Adipocyte (in vitro differentiated cells): ENCODE results near the gene UQCRH.
"Not testable (repeated sequence)": the region's sequence is repeated elsewhere in the genome, so short reads cannot be mapped to it uniquely, and the experiment has no call there.

Experiments
- DNase-seq: peaks from one replicate; pipeline ENCODE4 v3.0.0-alpha.2; 2015; ENCODE audit warnings: low read depth
- H3K27me3 ChIP-seq: replicated peaks from 2 replicates; pipeline ENCODE4 v1.7.0; 2013; ENCODE audit warnings: mild to moderate bottlenecking, low read length, moderate library complexity; ENCODE audit not compliant: control insufficient read depth, insufficient read depth
- H3K36me3 ChIP-seq: 2 replicates; pipeline ENCODE4 v1.7.0; 2013; ENCODE audit warnings: low read length, mild to moderate bottlenecking, moderate library complexity; ENCODE audit not compliant: control insufficient read depth, insufficient read depth, severe bottlenecking
- H3K4me1 ChIP-seq: 2 replicates; pipeline ENCODE4 v1.7.0; 2013; ENCODE audit warnings: mild to moderate bottlenecking, low read length, moderate library complexity; ENCODE audit not compliant: control insufficient read depth, insufficient read depth
- H3K4me3 ChIP-seq: 2 replicates; pipeline ENCODE4 v1.7.0; 2013; ENCODE audit warnings: mild to moderate bottlenecking, low read length, moderate library complexity
- H3K9ac ChIP-seq: 2 replicates; pipeline ENCODE4 v1.7.0; 2013; ENCODE audit warnings: mild to moderate bottlenecking, low read length, moderate library complexity
- H3K9me3 ChIP-seq: 2 replicates; pipeline ENCODE4 v1.7.0; 2013; ENCODE audit warnings: mild to moderate bottlenecking, low read length, moderate library complexity; ENCODE audit not compliant: control insufficient read depth

Gene UQCRH

DNA sequence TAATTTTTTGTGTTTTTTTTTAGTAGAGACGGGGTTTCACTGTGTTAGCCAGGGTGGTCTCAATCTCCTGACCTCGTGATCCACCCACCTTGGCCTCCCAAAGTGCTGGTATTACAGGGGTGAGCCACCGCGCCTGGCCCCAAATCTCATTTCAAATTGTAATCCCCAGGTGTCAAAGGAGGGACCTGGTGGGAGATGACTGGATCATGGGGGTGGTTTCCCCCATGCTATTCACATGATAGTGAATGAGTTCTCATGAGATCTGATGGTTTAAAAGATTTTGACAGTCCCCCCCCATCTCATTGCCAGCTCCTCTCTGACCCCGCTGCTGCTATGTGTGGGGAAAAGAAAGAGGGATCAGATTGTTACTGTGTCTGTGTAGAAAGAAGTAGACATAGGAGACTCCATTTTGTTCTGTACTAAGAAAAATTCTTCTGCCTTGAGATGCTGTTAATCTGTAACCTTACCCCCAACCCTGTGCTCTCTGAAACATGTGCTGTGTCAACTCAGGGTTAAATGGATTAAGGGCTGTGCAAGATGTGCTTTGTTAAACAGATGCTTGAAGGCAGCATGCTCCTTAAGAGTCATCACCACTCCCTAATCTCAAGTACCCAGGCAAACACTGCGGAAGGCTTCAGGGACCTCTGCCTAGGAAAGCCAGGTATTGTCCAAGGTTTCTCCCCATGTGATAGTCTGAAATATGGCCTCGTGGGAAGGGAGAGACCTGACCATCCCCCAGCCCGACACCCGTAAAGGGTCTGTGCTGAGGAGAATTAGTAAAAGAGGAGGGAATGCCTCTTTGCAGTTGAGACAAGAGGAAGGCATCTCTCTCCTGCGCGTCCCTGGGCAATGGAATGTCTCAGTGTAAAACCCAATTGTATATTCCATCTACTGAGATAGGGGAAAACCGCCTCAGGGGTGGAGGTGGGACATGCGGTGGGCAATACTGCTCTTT lies 16.7 kb downstream of the UQCRH start:
- DNase-seq, H3K9ac ChIP-seq, H3K9me3 ChIP-seq, H3K4me3 ChIP-seq, H3K4me1 ChIP-seq, H3K27me3 ChIP-seq: not testable (repeated sequence)
- H3K36me3 ChIP-seq = peaks cover 18% of the 10 kb centered on the region

DNA sequence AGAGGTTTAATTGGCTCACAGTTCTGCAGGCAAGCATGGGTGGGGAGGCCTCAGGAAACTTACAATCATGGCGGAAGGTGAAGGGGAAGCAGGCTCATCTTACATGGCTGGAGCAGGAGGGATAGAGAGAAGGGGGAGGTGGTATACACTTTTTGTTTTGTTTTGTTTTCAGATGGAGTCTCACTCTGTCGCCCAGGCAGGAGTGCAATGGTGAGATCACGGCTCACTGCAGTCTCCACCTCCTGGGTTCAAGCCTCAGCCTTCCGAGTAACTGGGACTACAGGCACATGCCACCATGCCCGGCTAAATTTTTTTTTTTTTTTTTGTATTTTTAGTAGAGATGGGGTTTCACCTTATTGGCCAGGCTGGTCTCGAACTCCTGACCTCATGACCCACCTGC lies 18.7 kb downstream of the UQCRH start:
- H3K4me3 ChIP-seq, DNase-seq, H3K4me1 ChIP-seq, H3K9ac ChIP-seq, H3K36me3 ChIP-seq, H3K9me3 ChIP-seq, H3K27me3 ChIP-seq: not testable (repeated sequence)

DNA sequence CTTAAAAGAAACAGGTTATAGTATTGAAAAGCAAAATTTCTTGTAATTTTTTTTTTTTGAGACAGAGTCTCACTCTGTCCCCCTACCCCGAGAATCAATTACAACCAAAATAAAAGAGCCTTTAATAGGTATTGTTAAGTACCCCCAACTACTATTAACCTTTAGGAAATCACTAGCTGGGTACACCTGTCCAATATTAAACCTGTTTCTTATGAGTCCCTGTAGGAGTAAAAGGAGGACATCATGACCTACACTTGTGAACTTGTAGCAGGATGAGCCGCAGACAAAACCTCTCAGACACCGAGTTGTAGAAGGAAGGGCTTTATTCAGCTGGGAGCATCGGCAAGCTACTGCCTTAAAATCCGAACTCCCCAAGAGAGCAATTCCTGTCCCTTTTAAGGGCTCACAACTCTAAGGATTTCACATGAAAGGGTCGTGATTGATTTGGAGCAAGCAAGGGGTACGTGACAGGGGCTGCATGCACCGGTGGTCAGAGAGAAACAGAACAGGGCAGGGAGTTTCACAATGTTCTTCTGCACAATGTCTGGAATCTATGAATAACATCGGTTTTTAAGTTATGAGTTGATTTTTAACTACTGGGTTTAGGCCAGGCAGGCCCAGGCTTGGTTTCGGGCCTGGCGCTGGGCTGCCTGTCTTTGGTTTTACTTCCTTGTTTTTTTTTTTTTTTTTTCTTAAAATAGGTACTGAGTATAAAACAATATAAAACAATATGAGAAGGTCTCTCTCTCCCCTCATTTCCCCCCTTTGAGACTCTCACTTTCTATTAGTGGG lies 22.0 kb downstream of the UQCRH start:
- H3K9ac ChIP-seq, H3K4me1 ChIP-seq, H3K9me3 ChIP-seq, H3K27me3 ChIP-seq, H3K36me3 ChIP-seq, H3K4me3 ChIP-seq, DNase-seq: not testable (repeated sequence)

DNA sequence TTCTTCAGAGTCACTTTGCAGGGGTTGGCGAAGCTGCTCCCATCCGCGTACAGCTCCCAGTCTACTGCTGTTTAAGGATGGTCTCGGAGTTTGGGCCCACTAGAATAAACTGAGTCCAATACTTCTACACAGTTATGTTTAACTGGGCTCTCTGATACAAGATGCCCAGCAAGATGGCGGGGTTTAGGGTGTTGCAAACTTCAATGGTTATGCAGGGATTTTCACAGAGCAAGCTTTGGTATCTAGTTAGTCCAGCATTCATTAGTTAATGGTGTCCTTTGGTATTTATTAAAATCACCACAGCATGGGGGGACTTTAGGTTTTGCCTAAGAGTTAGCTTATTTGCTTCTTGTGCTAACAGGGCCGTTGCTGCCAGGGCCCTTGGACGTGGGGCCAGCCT lies 24.7 kb downstream of the UQCRH start:
- H3K4me3 ChIP-seq, H3K9me3 ChIP-seq: not testable (repeated sequence)

DNA sequence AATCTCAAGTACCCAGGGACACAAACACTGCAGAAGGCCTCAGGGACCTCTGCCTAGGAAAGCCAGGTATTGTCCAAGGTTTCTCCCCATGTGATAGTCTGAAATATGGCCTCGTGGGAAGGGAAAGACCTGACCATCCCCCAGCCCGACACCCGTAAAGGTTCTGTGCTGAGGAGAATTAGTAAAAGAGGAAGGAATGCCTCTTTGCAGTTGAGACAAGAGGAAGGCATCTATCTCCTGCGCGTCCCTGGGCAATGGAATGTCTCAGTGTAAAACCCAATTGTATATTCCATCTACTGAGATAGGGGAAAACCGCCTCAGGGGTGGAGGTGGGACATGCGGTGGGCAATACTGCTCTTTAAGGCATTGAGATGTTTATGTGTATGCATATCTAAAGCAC lies 26.3 kb downstream of the UQCRH start:
- not testable (repeated sequence) for H3K4me1 ChIP-seq, H3K9me3 ChIP-seq, H3K4me3 ChIP-seq, DNase-seq, H3K9ac ChIP-seq, H3K36me3 ChIP-seq, H3K27me3 ChIP-seq

More for the DNA sequence above, 24.7 kb downstream of the UQCRH start:
- not testable (repeated sequence) for H3K9ac ChIP-seq, DNase-seq, H3K27me3 ChIP-seq, H3K4me1 ChIP-seq, H3K36me3 ChIP-seq

GRCh38 chr1:46330381-46330780 lies 26.9 kb downstream of the UQCRH start:
- not testable (repeated sequence) for H3K9me3 ChIP-seq, H3K4me3 ChIP-seq, DNase-seq, H3K27me3 ChIP-seq, H3K4me1 ChIP-seq, H3K36me3 ChIP-seq, H3K9ac ChIP-seq

DNA sequence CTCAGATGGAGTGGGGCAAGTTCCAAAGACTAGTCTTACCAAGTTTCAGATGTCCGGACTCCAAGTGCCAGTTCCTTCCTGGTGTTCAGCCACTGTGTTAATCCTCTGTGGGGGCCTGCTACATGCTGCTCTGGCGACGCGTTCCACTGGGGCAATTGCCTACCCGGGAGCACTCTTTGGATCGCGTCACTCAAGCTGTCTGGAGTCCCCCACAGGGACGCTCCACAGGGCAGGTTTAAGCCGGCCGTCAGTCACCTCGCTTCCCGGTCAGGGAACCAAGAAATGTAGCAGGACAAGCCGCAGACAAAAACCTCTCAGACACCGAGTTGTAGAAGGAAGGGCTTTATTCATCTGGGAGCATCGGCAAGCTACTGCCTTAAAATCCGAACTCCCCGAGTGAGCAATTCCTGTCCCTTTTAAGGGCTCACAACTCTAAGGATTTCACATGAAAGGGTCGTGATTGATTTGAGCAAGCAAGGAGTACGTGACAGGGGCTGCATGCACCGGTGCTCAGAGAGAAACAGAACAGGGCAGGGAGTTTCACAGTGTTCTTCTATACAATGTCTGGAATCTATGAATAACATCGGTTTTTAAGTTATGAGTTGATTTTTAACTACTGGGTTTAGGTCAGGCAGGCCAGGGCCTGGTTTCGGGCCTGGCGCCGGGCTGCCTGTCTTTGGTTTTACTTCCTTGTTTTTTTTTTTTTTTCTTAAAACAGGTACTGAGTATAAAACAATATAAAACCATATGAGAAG lies 28.5 kb downstream of the UQCRH start:
- not testable (repeated sequence) for H3K4me3 ChIP-seq, H3K9ac ChIP-seq, H3K9me3 ChIP-seq, H3K4me1 ChIP-seq, DNase-seq, H3K27me3 ChIP-seq, H3K36me3 ChIP-seq

- no peaks in the 10 kb centered on the region for H3K36me3 ChIP-seq
- H3K4me1 ChIP-seq = no peaks in the 10 kb centered on the region
- H3K27me3 ChIP-seq = no peaks in the 10 kb centered on the region
- no peak overlapping the region for H3K9ac ChIP-seq
- H3K9me3 ChIP-seq = no peaks in the 10 kb centered on the region
- DNase-seq = no peak
- no peak overlapping the region for H3K4me3 ChIP-seq
These were observed 30.0 kb downstream of the UQCRH start for GRCh38 chr1:46333300-46334029.

DNA sequence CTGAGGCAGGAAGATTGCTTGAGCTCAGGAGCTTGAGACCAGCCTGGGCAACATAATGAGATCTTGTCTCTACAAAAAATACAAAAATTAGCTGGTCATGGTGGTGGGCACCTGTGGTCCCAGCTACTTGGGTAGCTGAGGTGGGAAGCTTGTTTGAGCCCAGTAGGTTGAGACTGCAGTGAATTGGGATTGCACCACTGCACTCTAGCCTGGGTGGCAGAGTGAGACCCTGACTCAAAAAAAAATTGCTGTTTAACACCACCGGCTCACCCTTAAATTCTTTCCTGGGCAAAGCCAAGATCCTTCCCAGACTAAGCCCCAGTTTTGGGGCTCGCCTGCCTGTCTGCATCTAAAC lies 30.5 kb downstream of the UQCRH start:
- no peak for DNase-seq
- Histone ChIP-seq H3K9me3 (no peaks in the 10 kb centered on the region), H3K4me1 (no peaks in the 10 kb centered on the region), H3K4me3 (no peak overlapping the region), H3K9ac (no peak overlapping the region), H3K27me3 (no peaks in the 10 kb centered on the region), H3K36me3 (no peaks in the 10 kb centered on the region)

GRCh38 chr1:46335081-46335480 lies 31.6 kb downstream of the UQCRH start:
- no peak overlapping the region for H3K4me3 ChIP-seq

More at GRCh38 chr1:46335081-46335480, 31.6 kb downstream of the UQCRH start:
- Histone ChIP-seq H3K9me3 (no peaks in the 10 kb centered on the region), H3K9ac (no peak overlapping the region), H3K36me3 (no peaks in the 10 kb centered on the region), H3K27me3 (no peaks in the 10 kb centered on the region), H3K4me1 (peaks cover 6% of the 10 kb centered on the region)
- DNase-seq = no peak
